ENCODE data around the gene ARMH2.
"Not testable (repeated sequence)": the region's sequence is repeated elsewhere in the genome, so short reads cannot be mapped to it uniquely, and the experiment has no call there.

DNA sequence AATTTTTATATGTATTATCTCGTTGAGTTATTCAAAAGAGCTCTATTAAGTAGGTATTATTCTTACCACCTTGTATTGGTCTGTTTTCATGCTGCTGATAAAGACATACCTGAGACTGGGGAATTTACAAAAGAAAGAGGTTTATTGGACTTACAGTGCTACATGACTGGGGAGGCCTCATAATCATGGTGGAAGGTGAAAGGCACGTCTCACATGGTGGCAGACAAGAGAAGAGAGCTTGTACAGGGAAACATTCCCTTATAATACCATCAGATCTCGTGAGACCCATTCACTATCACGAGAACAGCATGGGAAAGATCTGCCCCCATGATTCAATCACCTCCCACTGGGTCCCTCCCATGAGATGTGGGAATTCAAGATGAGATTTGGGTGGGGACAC is 44.3 kb downstream of the ARMH2 start:
- TF ChIP-seq POLR2A (IDR thresholded peaks at IDR 0.05; ENCODE audit: low read depth, low read length), result not testable (repeated sequence)
- TF ChIP-seq, protein P1, sequence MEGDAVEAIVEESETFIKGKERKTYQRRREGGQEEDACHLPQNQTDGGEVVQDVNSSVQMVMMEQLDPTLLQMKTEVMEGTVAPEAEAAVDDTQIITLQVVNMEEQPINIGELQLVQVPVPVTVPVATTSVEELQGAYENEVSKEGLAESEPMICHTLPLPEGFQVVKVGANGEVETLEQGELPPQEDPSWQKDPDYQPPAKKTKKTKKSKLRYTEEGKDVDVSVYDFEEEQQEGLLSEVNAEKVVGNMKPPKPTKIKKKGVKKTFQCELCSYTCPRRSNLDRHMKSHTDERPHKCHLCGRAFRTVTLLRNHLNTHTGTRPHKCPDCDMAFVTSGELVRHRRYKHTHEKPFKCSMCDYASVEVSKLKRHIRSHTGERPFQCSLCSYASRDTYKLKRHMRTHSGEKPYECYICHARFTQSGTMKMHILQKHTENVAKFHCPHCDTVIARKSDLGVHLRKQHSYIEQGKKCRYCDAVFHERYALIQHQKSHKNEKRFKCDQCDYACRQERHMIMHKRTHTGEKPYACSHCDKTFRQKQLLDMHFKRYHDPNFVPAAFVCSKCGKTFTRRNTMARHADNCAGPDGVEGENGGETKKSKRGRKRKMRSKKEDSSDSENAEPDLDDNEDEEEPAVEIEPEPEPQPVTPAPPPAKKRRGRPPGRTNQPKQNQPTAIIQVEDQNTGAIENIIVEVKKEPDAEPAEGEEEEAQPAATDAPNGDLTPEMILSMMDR (IDR thresholded peaks at IDR 0.05; ENCODE audit: extremely low read depth in 1 of 2, insufficient read depth in 1 of 2, low read depth in 1 of 2, low read length in 2 of 2), result not testable (repeated sequence)
